H4 (cell line): ENCODE data around the gene CHST2. TPM values are rescaled to one million over a fixed set of nuclear protein-coding genes. Genes with fewer than 3 reads are reported as not detected.
A peak's percentile ranks its signal among the peaks of the same experiment; 100 is the strongest.

Experiments
- DNase-seq: peaks from one replicate; pipeline ENCODE4 v3.0.0-alpha.2; 2015; ENCODE audit warnings: low spot score
- total RNA-seq: library from RNA; depleted of rRNA; stranded (reverse); fragments of >200 nt; shearing (Covaris generic); gene quantifications from 2 replicates; pipeline ENCODE4 v1.2.3, GENCODE V29; 2014

CHST2 gene
- total RNA-seq, 1 experiment from 2014 or later, result 0.89 TPM

- no peak for DNase-seq
Observed at GRCh38 chr3:143099210-143099609, 20.4 kb upstream of the CHST2 start.

GRCh38 chr3:143099690-143100089 is 19.9 kb upstream of the CHST2 start:
- no peak for DNase-seq

GRCh38 chr3:143100451-143100850 is 19.1 kb upstream of the CHST2 start:
- DNase-seq, result no peak

- no peak for DNase-seq
Observed at GRCh38 chr3:143101792-143102381, 17.7 kb upstream of the CHST2 start.

GRCh38 chr3:143103652-143104051 is 15.9 kb upstream of the CHST2 start:
- no peak for DNase-seq

GRCh38 chr3:143105170-143105569 is 14.4 kb upstream of the CHST2 start:
- DNase-seq, result no peak

- no peak for DNase-seq
Observed at GRCh38 chr3:143109861-143110260, 9.7 kb upstream of the CHST2 start.

GRCh38 chr3:143110371-143110770 is 9.2 kb upstream of the CHST2 start:
- DNase-seq, result no peak

- DNase-seq, result no peak
Observed at GRCh38 chr3:143118630-143119008, 952 bp upstream of the CHST2 start.

- no peak for DNase-seq
Observed at GRCh38 chr3:143119974-143120715, 574 bp downstream of the CHST2 start.

GRCh38 chr3:143120716-143121240 is 1.2 kb downstream of the CHST2 start:
- no peak for DNase-seq

GRCh38 chr3:143121241-143122088 is 1.9 kb downstream of the CHST2 start:
- DNase-seq, result peak; percentile 29

- DNase-seq, result no peak
Observed at GRCh38 chr3:143122089-143122430, 2.5 kb downstream of the CHST2 start.

- no peak for DNase-seq
Observed at GRCh38 chr3:143122608-143123352, 3.2 kb downstream of the CHST2 start.

- no peak for DNase-seq
Observed at GRCh38 chr3:143123353-143123984, 3.9 kb downstream of the CHST2 start.

GRCh38 chr3:143124601-143125520 is 5.3 kb downstream of the CHST2 start:
- no peak for DNase-seq

- DNase-seq, result no peak
Observed at GRCh38 chr3:143127801-143128200, 8.2 kb downstream of the CHST2 start.

- no peak for DNase-seq
Observed at GRCh38 chr3:143128227-143128955, 8.8 kb downstream of the CHST2 start.

- DNase-seq, result no peak
Observed at GRCh38 chr3:143132246-143132980, 12.8 kb downstream of the CHST2 start.
